Spleen (tissue), 13 donors: Measurements from ENCODE around the gene ZNF805. TPM values are rescaled to one million over a fixed set of nuclear protein-coding genes. Genes with fewer than 3 reads are reported as not detected.

Source experiments
- DNase-seq: peaks from one replicate; pipeline ENCODE4 v3.0.0-alpha.2; 2020
- H3K27ac ChIP-seq, 8 donors: fragments of 200-600 bp; sonication (generic) in 7 of 8; 1 replicate in 4 of 8; 2 replicates in 4 of 8; pipeline versions ENCODE4 v1.5.0 to v1.8.0; 2016 to 2021; ENCODE audit warnings: inconsistent platforms in 4 of 8, mild to moderate bottlenecking in 4 of 8, moderate library complexity in 1 of 8
- H3K27me3 ChIP-seq, 7 donors: fragments of 200-600 bp; sonication (generic) in 6 of 7; replicated peaks in 1 of 7; 1 replicate in 4 of 7; 2 replicates in 3 of 7; pipeline versions ENCODE4 v1.5.0 to v1.8.0; 2016 to 2021; ENCODE audit warnings: inconsistent platforms in 3 of 7, mild to moderate bottlenecking in 1 of 7
- H3K36me3 ChIP-seq, 6 donors: fragments of 200-600 bp; sonication (generic) in 5 of 6; 1 replicate in 4 of 6; 2 replicates in 2 of 6; pipeline versions ENCODE4 v1.5.0 to v1.8.0; 2016 to 2021; ENCODE audit warnings: inconsistent platforms in 2 of 6
- H3K4me1 ChIP-seq, 6 donors: fragments of 200-600 bp; sonication (generic) in 5 of 6; 1 replicate in 3 of 6; 2 replicates in 3 of 6; pipeline versions ENCODE4 v1.5.0 to v1.8.0; 2016 to 2021; ENCODE audit warnings: inconsistent platforms in 3 of 6
- H3K4me3 ChIP-seq, 8 donors: fragments of 200-600 bp; sonication (generic) in 7 of 8; 1 replicate in 4 of 8; 2 replicates in 4 of 8; pipeline versions ENCODE4 v1.5.0 to v1.8.0; 2016 to 2021; ENCODE audit warnings: inconsistent platforms in 4 of 8, mild to moderate bottlenecking in 4 of 8, moderate library complexity in 2 of 8
- H3K9me3 ChIP-seq, 8 donors: fragments of 200-600 bp; sonication (generic) in 7 of 8; 1 replicate in 4 of 8; 2 replicates in 4 of 8; pipeline versions ENCODE4 v1.5.0 to v1.8.0; 2016 to 2021; ENCODE audit warnings: inconsistent platforms in 4 of 8
- CTCF ChIP-seq, 11 experiments: fragments of 200-600 bp in 7 of 11; fragments of 450-650 bp in 4 of 11; sonication (generic) in 4 of 11; IDR thresholded peaks in 8 of 11; conservative IDR thresholded peaks in 3 of 11; 1 replicate in 7 of 11; 2 replicates in 4 of 11; pipeline versions ENCODE4 v1.4.0 to v1.8.0; 2016 to 2021; ENCODE audit warnings: antibody characterized with exemption in 11 of 11, inconsistent platforms in 4 of 11, mild to moderate bottlenecking in 1 of 11
- POLR2A ChIP-seq, 3 donors: fragments of 450-650 bp; IDR thresholded peaks; one replicate each; pipeline ENCODE4 v1.5.1; 2017; ENCODE audit warnings: antibody characterized with exemption in 3 of 3, mild to moderate bottlenecking in 1 of 3
- POLR2AphosphoS5 ChIP-seq, 3 donors: sonication (generic); formaldehyde crosslinking; IDR thresholded peaks; one replicate each; pipeline ENCODE4 v1.5.1; 2017; ENCODE audit warnings: antibody characterized with exemption in 3 of 3
- WGBS, 5 donors: extraction: QIAGEN DNeasy Blood & Tissue Kit in 3 of 5; methylation state at CpG; one replicate each; pipeline versions ENCODE4 v1.1.5 to v1.1.7; 2013 to 2018; 5-methylcytosine and 5-hydroxymethylcytosine counted together
- intact Hi-C: fragments of 100-400 bp; cut with DNase I; formaldehyde crosslinking; loops from one replicate; pipeline ENCODE4 v1.15.0; 2023; ENCODE audit warnings: low total_unique reads
- long read RNA-seq, 2 donors: transcript quantifications; one replicate each; lab custom pipeline, GENCODE V29; 2026
- polyA plus RNA-seq, 3 donors: library from polyadenylated mRNA; stranded (reverse); fragments of 200-250 nt; gene quantifications; one replicate each; pipeline ENCODE4 v1.2.1, GENCODE V29; 2013
- total RNA-seq, 7 donors: library from RNA; depleted of rRNA in 3 of 7; stranded (reverse); fragments of >200 nt in 3 of 7; fragmentation: NEBNext Ultra II Directional in 4 of 7; extraction: Animal tissue kit (Norgen Biotek cat#: 25700) in 4 of 7; gene quantifications; one replicate each; pipeline versions ENCODE4 v1.1.0 to v1.2.1, GENCODE V29; 2016 to 2021
- donor health status: healthy with polysubstance abuse.
- donor health status: DM: no; HTN: no; CAD: no; lungs with moderate emphysema.
- donor health status: DM: no; HTN: no; CAD: no.
- donor health status: Bipolar disorder and iron deficiency.
- donor health status: healthy.
- donor health status: DM: no; HTN: no; CAD: no.
- donor health status: DM: yes; HTN: yes; CAD: no.

Gene ZNF805
- 10 to 100 TPM; 16.7 to 27.7 (median 18.1) TPM for total RNA-seq
- polyA plus RNA-seq: 1 to 10 TPM in 1 of 3 donors, under 1 TPM in 2; 0.22 to 1.1 (median 0.88) TPM
- long read RNA-seq, donor 1, partial matches to known transcripts: 0 of 1 reads
- long read RNA-seq, donor 1, other reads (novel, unspliced or antisense): 0 of 1 reads
- long read RNA-seq, donor 2, partial matches to known transcripts: 0 of 1 reads
- long read RNA-seq, donor 2, other reads (novel, unspliced or antisense): 0 of 1 reads

- Histone ChIP-seq H3K36me3 (peaks cover 0 to 22% (median 17%) of the 10 kb centered on the region in 6 donors), H3K4me3 (peak within 1 kb of the TSS; percentile 82 to 97 (median 90)), H3K27me3 (no peaks in the 10 kb centered on the region), H3K9me3 (no peaks in the 10 kb centered on the region), H3K4me1 (peaks cover 11 to 38% (median 25%) of the 10 kb centered on the region in 6 donors), H3K27ac (peak within 1 kb of the TSS; percentile 79 to 96 (median 92))
- peak in 6 of 11 experiments; percentile 28 to 49 (median 36) for TF ChIP-seq CTCF (IDR thresholded peaks at IDR 0.05 in 8 of 11, conservative IDR thresholded peaks at IDR 0.05 in 3 of 11)
- peak; percentile 92 to 95 (median 92) for TF ChIP-seq POLR2AphosphoS5 (IDR thresholded peaks at IDR 0.05)
- TF ChIP-seq POLR2A (IDR thresholded peaks at IDR 0.05): peak in 2 of 3 donors; percentile 4 to 59
- intact Hi-C loops: no loop called here
- DNase-seq: peak; percentile 97
- WGBS, 5 donors: 0 to 2% (median 1%) methylated on average over 32 to 61 of the region's 61 CpGs
Observed at GRCh38 chr19:57240311-57241090, at the start of gene ZNF805. Gene ZNF805, plus strand, starts transcription at chr19:57240632. Its CDS starts 260 bp downstream, at chr19:57240892.

GRCh38 chr19:57191141-57192076, 49.0 kb upstream of the ZNF805 start, which contains the start of gene ZNF264:
Gene ZNF264, plus strand, starts transcription at chr19:57191500. Its CDS starts 414 bp downstream, at chr19:57191914.
- TF ChIP-seq CTCF (IDR thresholded peaks at IDR 0.05 in 8 of 11, conservative IDR thresholded peaks at IDR 0.05 in 3 of 11): peak in 1 of 11 experiments; percentile 16
- no peak for TF ChIP-seq POLR2A (IDR thresholded peaks at IDR 0.05)
- TF ChIP-seq POLR2AphosphoS5 (IDR thresholded peaks at IDR 0.05): peak; percentile 84 to 86 (median 84)
- intact Hi-C loops: no loop called here
- WGBS, 5 donors: 1 to 6% (median 1%) methylated on average over 32 to 81 of the region's 81 CpGs

GRCh38 chr19:57192077-57192420, 48.4 kb upstream of the ZNF805 start:
- no peak for TF ChIP-seq CTCF (IDR thresholded peaks at IDR 0.05 in 8 of 11, conservative IDR thresholded peaks at IDR 0.05 in 3 of 11)
- TF ChIP-seq POLR2AphosphoS5 (IDR thresholded peaks at IDR 0.05): no peak
- TF ChIP-seq POLR2A (IDR thresholded peaks at IDR 0.05): no peak
- WGBS, 5 donors: 13 to 29% (median 17%) methylated on average over 7 to 9 of the region's 9 CpGs
- intact Hi-C loops: no loop called here
- peak overlapping the region; percentile 86 to 93 (median 90) for H3K27ac ChIP-seq
- H3K4me3 ChIP-seq: peak overlapping the region; percentile 82 to 100 (median 95)
- no peaks in the 10 kb centered on the region for H3K27me3 ChIP-seq
- peaks cover 0 to 38% (median 22%) of the 10 kb centered on the region in 8 donors for H3K9me3 ChIP-seq
- no peak for DNase-seq
- H3K36me3 ChIP-seq: peaks cover 0 to 46% (median 36%) of the 10 kb centered on the region in 6 donors
- peaks cover 14 to 35% (median 29%) of the 10 kb centered on the region in 6 donors for H3K4me1 ChIP-seq

More at GRCh38 chr19:57191141-57192076, 49.0 kb upstream of the ZNF805 start, which contains the start of gene ZNF264:
- DNase-seq: peak; percentile 96
- H3K36me3 ChIP-seq: peaks cover 0 to 39% (median 30%) of the 10 kb centered on the region in 6 donors
- peaks cover 0 to 6% (median 0%) of the 10 kb centered on the region in 7 donors for H3K27me3 ChIP-seq
- H3K9me3 ChIP-seq: peaks cover 0 to 45% (median 25%) of the 10 kb centered on the region in 8 donors
- peak within 1 kb of the TSS; percentile 82 to 100 (median 95) for H3K4me3 ChIP-seq
- H3K4me1 ChIP-seq: peaks cover 14 to 35% (median 29%) of the 10 kb centered on the region in 6 donors
- peak within 1 kb of the TSS; percentile 86 to 93 (median 90) for H3K27ac ChIP-seq
